MM.1S (cell line): Measurements from ENCODE around the gene TULP4.

ENCODE experiments used
- EZH2 ChIP-seq: fragments of 300-600 bp; sonication (generic); optimal IDR thresholded peaks from 2 replicates; pipeline ENCODE3; 2017; ENCODE audit warnings: low read depth, mild to moderate bottlenecking, antibody characterized with exemption, low read length, mixed read lengths
- TF ChIP-seq, protein P1 (sequence below): fragments of 300-600 bp; sonication (generic); IDR thresholded peaks from 2 replicates; pipeline ENCODE4 v1.5.1; 2016; ENCODE audit warnings: antibody characterized with exemption, low read length, mixed read lengths

DNA sequence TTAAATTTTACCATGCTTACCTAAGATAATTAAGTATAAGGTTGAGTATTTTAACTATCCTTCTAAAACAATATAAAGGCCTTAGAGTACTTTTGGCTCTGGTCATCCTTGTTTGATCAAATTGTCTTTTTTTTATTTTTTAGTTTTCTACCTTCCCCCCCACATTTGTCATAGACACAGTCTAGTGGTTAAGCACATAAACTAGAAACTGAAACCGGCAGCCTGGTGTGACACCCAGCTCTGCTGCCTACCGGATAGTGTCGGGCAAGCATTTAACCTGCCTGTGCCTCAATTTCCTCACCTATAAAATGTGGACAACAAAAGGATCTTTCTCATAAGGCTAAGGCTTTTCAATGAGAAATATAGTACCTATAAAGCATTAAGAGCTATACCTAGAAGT, 21.6 kb upstream of the TULP4 start:
- TF ChIP-seq, protein P1, sequence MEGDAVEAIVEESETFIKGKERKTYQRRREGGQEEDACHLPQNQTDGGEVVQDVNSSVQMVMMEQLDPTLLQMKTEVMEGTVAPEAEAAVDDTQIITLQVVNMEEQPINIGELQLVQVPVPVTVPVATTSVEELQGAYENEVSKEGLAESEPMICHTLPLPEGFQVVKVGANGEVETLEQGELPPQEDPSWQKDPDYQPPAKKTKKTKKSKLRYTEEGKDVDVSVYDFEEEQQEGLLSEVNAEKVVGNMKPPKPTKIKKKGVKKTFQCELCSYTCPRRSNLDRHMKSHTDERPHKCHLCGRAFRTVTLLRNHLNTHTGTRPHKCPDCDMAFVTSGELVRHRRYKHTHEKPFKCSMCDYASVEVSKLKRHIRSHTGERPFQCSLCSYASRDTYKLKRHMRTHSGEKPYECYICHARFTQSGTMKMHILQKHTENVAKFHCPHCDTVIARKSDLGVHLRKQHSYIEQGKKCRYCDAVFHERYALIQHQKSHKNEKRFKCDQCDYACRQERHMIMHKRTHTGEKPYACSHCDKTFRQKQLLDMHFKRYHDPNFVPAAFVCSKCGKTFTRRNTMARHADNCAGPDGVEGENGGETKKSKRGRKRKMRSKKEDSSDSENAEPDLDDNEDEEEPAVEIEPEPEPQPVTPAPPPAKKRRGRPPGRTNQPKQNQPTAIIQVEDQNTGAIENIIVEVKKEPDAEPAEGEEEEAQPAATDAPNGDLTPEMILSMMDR = no peak
- TF ChIP-seq EZH2 = no peak
